HG02642 (cell line): ENCODE results near the gene APH1B.

Experiments used
- ATAC-seq: cut with Tn5 transposase; IDR thresholded peaks from one replicate; pipeline ENCODE4 v1.9.1; 2021; ENCODE audit warnings: mild to moderate bottlenecking; ENCODE audit not compliant: unreplicated experiment, poor library complexity

Gene APH1B

GRCh38 chr15:63348392-63348791 is 71.0 kb downstream of the APH1B start:
- no peak for ATAC-seq

GRCh38 chr15:63349156-63349555 is 71.8 kb downstream of the APH1B start:
- no peak for ATAC-seq

- no peak for ATAC-seq
Observed at GRCh38 chr15:63349621-63350020, 72.2 kb downstream of the APH1B start.

- ATAC-seq, result no peak
Observed at GRCh38 chr15:63350178-63350621, 72.8 kb downstream of the APH1B start.

GRCh38 chr15:63351170-63351569 is 73.8 kb downstream of the APH1B start:
- ATAC-seq, result no peak

- ATAC-seq, result no peak
Observed at GRCh38 chr15:63352808-63353207, 75.4 kb downstream of the APH1B start.

- no peak for ATAC-seq
Observed at GRCh38 chr15:63353261-63353660, 75.9 kb downstream of the APH1B start.

- no peak for ATAC-seq
Observed at GRCh38 chr15:63353887-63354286, 76.5 kb downstream of the APH1B start.

DNA sequence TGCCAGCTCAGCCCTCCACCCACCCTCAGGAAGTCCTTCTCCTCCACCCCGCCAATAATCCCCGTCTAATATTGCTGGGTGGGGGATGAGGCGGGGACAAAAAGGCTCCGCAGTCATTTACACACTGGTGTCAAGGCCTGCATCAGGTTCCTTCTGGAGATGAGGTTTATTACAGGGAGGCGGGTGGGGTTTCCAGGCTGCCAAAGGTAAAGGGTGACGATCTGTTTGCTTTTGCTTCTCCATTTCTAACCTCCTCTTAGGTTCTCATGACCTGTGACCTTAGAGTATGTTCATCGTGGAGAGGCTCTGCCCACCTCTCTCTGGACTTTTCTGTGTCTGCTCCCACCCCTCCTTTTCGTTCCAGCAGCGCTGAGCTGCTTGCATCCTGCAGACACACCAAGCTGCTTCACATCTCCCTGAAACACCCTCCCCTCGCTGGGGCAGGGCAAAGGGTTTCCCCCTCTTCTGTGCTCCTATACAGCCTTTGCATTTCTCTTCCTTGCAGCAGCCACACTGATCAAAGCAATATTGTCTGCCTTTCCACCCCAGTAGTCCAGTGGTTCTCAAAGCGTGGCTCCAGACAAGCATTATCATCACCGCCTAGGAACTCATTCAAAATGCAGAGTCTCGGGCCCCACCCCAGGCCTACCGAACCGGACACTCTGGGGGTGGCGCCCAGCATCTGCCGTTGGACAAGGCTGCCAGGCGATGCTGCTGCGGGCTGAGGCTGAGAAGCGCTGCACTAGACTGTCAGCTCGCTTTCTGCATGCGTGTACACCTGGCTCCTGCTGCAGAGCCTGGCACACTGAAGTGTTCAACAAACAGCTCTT is 77.6 kb downstream of the APH1B start:
- no peak for ATAC-seq

GRCh38 chr15:63357061-63357460 is 79.7 kb downstream of the APH1B start:
- ATAC-seq, result no peak

DNA sequence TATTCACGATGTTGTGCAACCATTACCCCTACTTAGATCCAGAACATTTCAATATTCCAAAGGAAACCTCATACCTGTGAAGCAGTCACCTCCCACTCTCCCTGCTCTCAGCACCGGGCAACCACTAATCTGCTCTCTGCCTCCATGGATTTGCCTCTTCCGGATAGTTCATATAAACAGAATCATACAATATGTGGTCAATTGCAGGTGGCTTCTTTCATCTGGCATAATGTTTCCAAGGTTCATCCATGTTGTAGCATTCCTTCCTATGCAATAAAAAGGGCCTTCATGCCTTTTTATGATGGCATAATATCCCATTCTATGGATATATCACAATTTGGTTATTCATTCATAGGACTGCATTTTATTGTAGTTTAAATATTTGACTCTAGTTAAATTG is 80.3 kb downstream of the APH1B start:
- no peak for ATAC-seq

- no peak for ATAC-seq
Observed at GRCh38 chr15:63358241-63359029, 81.0 kb downstream of the APH1B start.
